Subcutaneous adipose tissue (tissue), 4 donors: ENCODE results near the gene CT83. TPM values are rescaled to one million over a fixed set of nuclear protein-coding genes. Genes with fewer than 3 reads are reported as not detected.

Experiments
- CTCF ChIP-seq: fragments of 450-650 bp; IDR thresholded peaks from one replicate; pipeline ENCODE4 v1.5.1; 2016; ENCODE audit warnings: low read depth, mild to moderate bottlenecking, control low read depth, antibody characterized with exemption, moderate library complexity
- total RNA-seq, 4 donors: library from RNA; depleted of rRNA; stranded (reverse); fragments of >200 nt; gene quantifications; one replicate each; pipeline ENCODE4 v1.1.0, GENCODE V29; 2016

Gene CT83
- total RNA-seq, 4 donors from 2014 or later: not detected

- no peak for TF ChIP-seq CTCF
Measured at GRCh38 chrX:116435597-116435996, 27.2 kb downstream of the CT83 start.

- TF ChIP-seq CTCF: no peak
Measured at GRCh38 chrX:116427978-116428377, 34.8 kb downstream of the CT83 start.

GRCh38 chrX:116417968-116418367 is 44.8 kb downstream of the CT83 start:
- no peak for TF ChIP-seq CTCF

GRCh38 chrX:116417214-116417613 is 45.6 kb downstream of the CT83 start:
- no peak for TF ChIP-seq CTCF

- no peak for TF ChIP-seq CTCF
Measured at GRCh38 chrX:116413273-116413672, 49.5 kb downstream of the CT83 start.

Other genes with a start within 250 kb of the CT83 start
- gene SLC6A14, start 26.4 kb downstream of the CT83 start, total RNA-seq: not detected